ENCODE data around the gene NKX6-2.

NKX6-2 gene

DNA sequence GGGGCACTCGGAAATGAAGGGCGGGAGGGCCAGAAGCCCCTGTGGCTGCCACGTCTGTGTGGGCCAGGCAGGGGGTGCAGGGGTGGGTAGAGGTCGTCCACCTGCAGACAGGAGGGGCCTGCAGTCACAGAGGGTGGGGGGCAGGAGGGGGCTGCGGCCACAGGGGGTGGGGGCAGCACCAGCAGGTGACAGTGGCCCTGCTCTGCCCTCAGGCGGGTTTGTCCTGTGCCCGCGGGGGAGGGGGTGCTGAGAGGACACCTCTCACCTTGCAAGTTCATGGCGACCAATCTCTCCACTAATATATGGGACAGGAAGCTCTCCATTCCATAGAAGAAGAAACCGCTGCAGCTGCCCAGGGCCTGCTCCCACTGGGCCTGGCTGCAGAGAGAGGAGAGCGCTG, 26.6 kb upstream of the NKX6-2 start:
- no peak overlapping the region for H3K4me3 ChIP-seq (ENCODE audit: insufficient read depth, low read depth, low read length)
- WGBS, 2 experiments = 85 to 88% methylated on average over 11 of the region's 11 CpGs
- no peak overlapping the region for H3K27ac ChIP-seq (ENCODE audit: insufficient read depth, low read depth, low read length, poor library complexity, severe bottlenecking)
- no peaks in the 10 kb centered on the region for H3K9me3 ChIP-seq (ENCODE audit: control insufficient read depth, low read length)
- no peaks in the 10 kb centered on the region for H3K36me3 ChIP-seq (ENCODE audit: control insufficient read depth, insufficient read depth, low read length)
- no peaks in the 10 kb centered on the region for H3K4me1 ChIP-seq (ENCODE audit: control insufficient read depth, insufficient read depth, low read length)
- H3K27me3 ChIP-seq (ENCODE audit: control insufficient read depth, insufficient read depth, low read length, poor library complexity, severe bottlenecking) = no peaks in the 10 kb centered on the region

DNA sequence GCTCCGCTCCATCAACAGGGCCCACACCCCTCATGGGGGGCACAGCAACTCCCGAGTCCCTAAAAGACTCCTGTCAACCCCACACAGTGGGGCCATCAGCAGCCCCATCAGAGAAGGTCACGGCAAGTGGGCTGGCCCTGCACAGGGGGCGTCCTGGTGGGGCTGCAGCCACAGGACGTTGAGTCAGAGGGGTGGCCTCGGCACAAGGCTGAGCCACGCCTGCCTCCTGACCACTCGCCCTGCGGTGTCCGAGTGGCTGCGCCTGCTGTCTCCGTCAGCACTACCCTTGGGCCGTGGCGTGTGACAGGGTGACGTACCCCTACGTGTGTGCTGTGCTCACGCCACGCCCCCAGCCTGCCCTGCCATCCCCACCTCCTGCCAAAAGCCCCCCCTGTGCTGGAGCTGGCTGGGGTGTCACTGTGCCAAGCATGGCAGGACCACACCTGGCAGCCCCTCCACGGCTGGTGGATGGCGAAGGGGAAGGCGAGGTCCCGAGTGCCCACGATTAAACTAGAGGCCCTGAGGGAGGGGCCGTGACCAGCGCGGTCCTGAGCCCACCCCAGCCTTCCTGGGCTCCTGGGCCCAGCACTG, 26.0 kb upstream of the NKX6-2 start:
- H3K36me3 ChIP-seq (ENCODE audit: control insufficient read depth, insufficient read depth, low read length) = no peaks in the 10 kb centered on the region
- no peaks in the 10 kb centered on the region for H3K27me3 ChIP-seq (ENCODE audit: control insufficient read depth, insufficient read depth, low read length, poor library complexity, severe bottlenecking)
- no peak overlapping the region for H3K4me3 ChIP-seq (ENCODE audit: insufficient read depth, low read depth, low read length)
- no peaks in the 10 kb centered on the region for H3K4me1 ChIP-seq (ENCODE audit: control insufficient read depth, insufficient read depth, low read length)
- no peak overlapping the region for H3K27ac ChIP-seq (ENCODE audit: insufficient read depth, low read depth, low read length, poor library complexity, severe bottlenecking)
- 93 to 94% methylated on average over 26 of the region's 26 CpGs for WGBS, 2 experiments
- no peaks in the 10 kb centered on the region for H3K9me3 ChIP-seq (ENCODE audit: control insufficient read depth, low read length)

GRCh38 chr10:132810807-132811700, 25.1 kb upstream of the NKX6-2 start:
- Histone ChIP-seq H3K36me3 (ENCODE audit: control insufficient read depth, insufficient read depth, low read length) (no peaks in the 10 kb centered on the region), H3K27ac (ENCODE audit: insufficient read depth, low read depth, low read length, poor library complexity, severe bottlenecking) (no peak overlapping the region), H3K9me3 (ENCODE audit: control insufficient read depth, low read length) (no peaks in the 10 kb centered on the region), H3K4me1 (ENCODE audit: control insufficient read depth, insufficient read depth, low read length) (no peaks in the 10 kb centered on the region), H3K27me3 (ENCODE audit: control insufficient read depth, insufficient read depth, low read length, poor library complexity, severe bottlenecking) (no peaks in the 10 kb centered on the region), H3K4me3 (ENCODE audit: insufficient read depth, low read depth, low read length) (no peak overlapping the region)
- WGBS, 2 experiments = 85 to 87% methylated on average over 33 of the region's 33 CpGs

DNA sequence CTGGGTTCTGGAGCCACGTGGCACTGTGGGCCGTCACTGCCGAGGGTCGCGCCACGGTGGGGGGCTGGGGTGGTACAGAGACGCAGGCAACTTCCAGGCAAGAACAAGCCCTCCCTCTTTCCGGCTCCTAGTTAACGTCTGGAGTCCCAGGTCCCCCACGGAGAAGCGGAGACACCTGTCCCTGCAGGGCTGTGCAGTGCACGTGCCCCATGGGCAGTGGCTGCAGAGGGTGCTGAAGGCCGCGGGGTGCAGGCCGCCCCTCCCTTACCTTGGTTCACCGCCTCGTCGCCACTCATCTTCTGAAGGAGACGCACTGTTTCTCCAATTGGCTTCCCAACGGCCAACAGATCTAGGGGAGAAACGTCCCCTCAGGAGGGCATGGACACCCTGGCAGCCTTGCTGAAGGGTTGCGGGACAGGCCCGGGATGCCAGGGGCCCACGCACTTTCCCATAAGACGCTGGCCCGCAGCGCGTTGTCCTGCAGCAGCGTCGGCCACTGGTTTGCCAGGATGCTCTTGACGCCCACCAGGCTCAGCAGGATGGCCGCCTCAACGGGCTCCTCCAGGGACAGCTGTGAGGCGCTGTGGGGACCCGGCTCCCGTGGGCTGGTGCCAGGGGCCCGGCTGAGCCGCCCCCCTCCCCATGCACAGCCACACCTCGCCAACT, 24.3 kb upstream of the NKX6-2 start:
- Histone ChIP-seq H3K4me1 (ENCODE audit: control insufficient read depth, insufficient read depth, low read length) (no peaks in the 10 kb centered on the region), H3K36me3 (ENCODE audit: control insufficient read depth, insufficient read depth, low read length) (no peaks in the 10 kb centered on the region), H3K4me3 (ENCODE audit: insufficient read depth, low read depth, low read length) (no peak overlapping the region), H3K9me3 (ENCODE audit: control insufficient read depth, low read length) (no peaks in the 10 kb centered on the region), H3K27me3 (ENCODE audit: control insufficient read depth, insufficient read depth, low read length, poor library complexity, severe bottlenecking) (no peaks in the 10 kb centered on the region), H3K27ac (ENCODE audit: insufficient read depth, low read depth, low read length, poor library complexity, severe bottlenecking) (no peak overlapping the region)
- WGBS, 2 experiments = 91 to 92% methylated on average over 39 of the region's 39 CpGs

- H3K4me3 ChIP-seq (ENCODE audit: insufficient read depth, low read depth, low read length) = no peak overlapping the region
- WGBS, 2 experiments = 91 to 92% methylated on average over 38 of the region's 38 CpGs
- H3K4me1 ChIP-seq (ENCODE audit: control insufficient read depth, insufficient read depth, low read length) = no peaks in the 10 kb centered on the region
- no peaks in the 10 kb centered on the region for H3K9me3 ChIP-seq (ENCODE audit: control insufficient read depth, low read length)
- no peaks in the 10 kb centered on the region for H3K27me3 ChIP-seq (ENCODE audit: control insufficient read depth, insufficient read depth, low read length, poor library complexity, severe bottlenecking)
- H3K27ac ChIP-seq (ENCODE audit: insufficient read depth, low read depth, low read length, poor library complexity, severe bottlenecking) = no peak overlapping the region
- no peaks in the 10 kb centered on the region for H3K36me3 ChIP-seq (ENCODE audit: control insufficient read depth, insufficient read depth, low read length)
These were observed 23.5 kb upstream of the NKX6-2 start for GRCh38 chr10:132809232-132810140.

- Histone ChIP-seq H3K27ac (ENCODE audit: insufficient read depth, low read depth, low read length, poor library complexity, severe bottlenecking) (no peak overlapping the region), H3K36me3 (ENCODE audit: control insufficient read depth, insufficient read depth, low read length) (no peaks in the 10 kb centered on the region), H3K4me1 (ENCODE audit: control insufficient read depth, insufficient read depth, low read length) (no peaks in the 10 kb centered on the region), H3K27me3 (ENCODE audit: control insufficient read depth, insufficient read depth, low read length, poor library complexity, severe bottlenecking) (no peaks in the 10 kb centered on the region), H3K4me3 (ENCODE audit: insufficient read depth, low read depth, low read length) (no peak overlapping the region), H3K9me3 (ENCODE audit: control insufficient read depth, low read length) (no peaks in the 10 kb centered on the region)
- WGBS, 2 experiments = 85% methylated on average over 42 of the region's 42 CpGs
These were observed 22.7 kb upstream of the NKX6-2 start for GRCh38 chr10:132808383-132809231.

DNA sequence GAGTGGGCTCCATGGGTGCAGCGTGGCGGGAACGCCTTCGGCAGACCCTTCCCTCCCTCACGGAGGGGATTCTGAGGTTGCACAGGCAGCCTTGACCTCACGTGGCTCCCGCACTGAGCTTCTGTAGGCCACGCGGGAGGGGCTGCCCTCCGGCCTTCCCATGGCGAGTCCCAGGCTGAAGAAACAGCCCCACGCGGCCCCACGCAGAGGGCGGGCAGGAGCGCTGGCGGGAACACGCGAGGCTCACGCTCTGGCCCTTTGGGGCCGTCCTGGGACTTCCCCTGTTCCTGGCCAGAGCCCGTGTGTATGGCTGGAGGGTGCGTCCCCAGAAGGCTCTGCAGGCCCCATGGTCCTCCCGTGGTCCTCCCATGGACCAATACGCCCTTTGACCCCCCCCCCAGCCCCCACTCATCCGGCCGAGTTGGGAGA, 21.7 kb upstream of the NKX6-2 start:
- Histone ChIP-seq H3K9me3 (ENCODE audit: control insufficient read depth, low read length) (no peaks in the 10 kb centered on the region), H3K4me1 (ENCODE audit: control insufficient read depth, insufficient read depth, low read length) (no peaks in the 10 kb centered on the region), H3K4me3 (ENCODE audit: insufficient read depth, low read depth, low read length) (no peak overlapping the region), H3K36me3 (ENCODE audit: control insufficient read depth, insufficient read depth, low read length) (no peaks in the 10 kb centered on the region), H3K27ac (ENCODE audit: insufficient read depth, low read depth, low read length, poor library complexity, severe bottlenecking) (no peak overlapping the region), H3K27me3 (ENCODE audit: control insufficient read depth, insufficient read depth, low read length, poor library complexity, severe bottlenecking) (no peaks in the 10 kb centered on the region)
- 96% methylated on average over 27 of the region's 27 CpGs for WGBS, 2 experiments

DNA sequence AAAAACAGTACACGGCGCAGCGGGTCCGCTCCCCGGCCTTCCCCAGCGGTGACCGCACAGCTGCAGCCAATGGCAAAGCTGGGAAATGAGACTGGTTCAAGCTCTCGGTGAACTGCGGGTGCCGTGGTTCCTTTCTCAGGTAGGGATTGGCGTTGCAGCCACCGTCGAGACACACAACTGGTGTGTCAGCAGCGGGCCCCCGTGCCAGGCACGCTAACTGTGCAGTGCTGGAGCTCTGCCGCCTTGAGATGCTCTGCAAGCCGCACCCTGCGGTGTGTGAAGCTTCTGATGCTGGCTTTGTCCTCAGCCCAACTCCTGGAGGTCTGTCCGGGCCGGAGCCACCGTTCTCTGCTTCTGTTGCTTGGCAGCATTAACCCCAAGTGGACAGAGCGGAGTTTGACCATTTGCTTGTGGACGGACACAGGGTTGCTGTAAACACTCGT, 20.6 kb upstream of the NKX6-2 start:
- no peaks in the 10 kb centered on the region for H3K36me3 ChIP-seq (ENCODE audit: control insufficient read depth, insufficient read depth, low read length)
- no peak overlapping the region for H3K4me3 ChIP-seq (ENCODE audit: insufficient read depth, low read depth, low read length)
- 88 to 89% methylated on average over 25 of the region's 25 CpGs for WGBS, 2 experiments
- no peak overlapping the region for H3K27ac ChIP-seq (ENCODE audit: insufficient read depth, low read depth, low read length, poor library complexity, severe bottlenecking)
- no peaks in the 10 kb centered on the region for H3K4me1 ChIP-seq (ENCODE audit: control insufficient read depth, insufficient read depth, low read length)
- H3K9me3 ChIP-seq (ENCODE audit: control insufficient read depth, low read length) = no peaks in the 10 kb centered on the region
- H3K27me3 ChIP-seq (ENCODE audit: control insufficient read depth, insufficient read depth, low read length, poor library complexity, severe bottlenecking) = no peaks in the 10 kb centered on the region

GRCh38 chr10:132806110-132806509, 20.2 kb upstream of the NKX6-2 start:
- H3K27ac ChIP-seq (ENCODE audit: insufficient read depth, low read depth, low read length, poor library complexity, severe bottlenecking) = no peak overlapping the region
- no peaks in the 10 kb centered on the region for H3K4me1 ChIP-seq (ENCODE audit: control insufficient read depth, insufficient read depth, low read length)
- no peaks in the 10 kb centered on the region for H3K27me3 ChIP-seq (ENCODE audit: control insufficient read depth, insufficient read depth, low read length, poor library complexity, severe bottlenecking)
- no peaks in the 10 kb centered on the region for H3K9me3 ChIP-seq (ENCODE audit: control insufficient read depth, low read length)
- H3K36me3 ChIP-seq (ENCODE audit: control insufficient read depth, insufficient read depth, low read length) = no peaks in the 10 kb centered on the region
- WGBS, 2 experiments = 97 to 98% methylated on average over 7 of the region's 7 CpGs
- no peak overlapping the region for H3K4me3 ChIP-seq (ENCODE audit: insufficient read depth, low read depth, low read length)

All from ectodermal cell (in vitro differentiated cells).